GM12878 (cell line): ENCODE data around the gene HTATIP2. TPM values are rescaled to one million over a fixed set of nuclear protein-coding genes. Genes with fewer than 3 reads are reported as not detected.

Experiments
- ATAC-seq: fragments of 200-7000 bp; cut with Tn5 transposase; 3 replicates; pipeline ENCODE4 v1.9.1; 2020; ENCODE audit warnings: mild to moderate bottlenecking, moderate library complexity
- BruUV-seq: library from RNA; stranded (reverse); fragments of 400-500 nt; replicated peaks from 2 replicates; lab custom pipeline; 2021; lab: Mats Ljungman, UMichigan
- CTCF ChIA-PET: fragments of 300-600 bp; sonication (Branson Sonifier 250); formaldehyde crosslinking; extraction: SDS; loops from one replicate; lab custom pipeline; 2021; ENCODE audit warnings: inconsistent platforms; lab: Yijun Ruan, JAX
- POLR2A ChIA-PET: fragments of 350-600 bp; formaldehyde crosslinking; extraction: SDS; loops from one replicate; lab custom pipeline; 2021; ENCODE audit warnings: inconsistent platforms; lab: Charles Lee
- RAD21 ChIA-PET: fragments of 300-600 bp; sonication (Branson Sonifier 250); formaldehyde crosslinking; loops from one replicate; lab custom pipeline; 2023; ENCODE audit warnings: antibody characterized with exemption; ENCODE audit not compliant: unreplicated experiment; lab: Charles Lee
- SMC1A ChIA-PET: fragments of 300-600 bp; sonication (Branson Sonifier 250); formaldehyde crosslinking; loops from one replicate; lab custom pipeline; 2023; ENCODE audit not compliant: unreplicated experiment, uncharacterized antibody; lab: Charles Lee
- DNase-seq: peaks from one replicate; pipeline ENCODE4 v3.0.0-alpha.2; 2011; ENCODE audit warnings: low read depth, low spot score
- FAIRE-seq: peaks from 3 replicates; lab custom pipeline; 2011; peaks lifted over from hg19 to GRCh38; lab: Jason Lieb, UNC
- H2AFZ ChIP-seq: 2 replicates; pipeline ENCODE4 v1.6.0; 2011; ENCODE audit warnings: low read depth, low read length, control low read depth; ENCODE audit not compliant: control insufficient read depth
- H3K27ac ChIP-seq: 2 replicates; pipeline ENCODE4 v1.5.1; 2011; ENCODE audit warnings: control low read depth; ENCODE audit not compliant: control insufficient read depth, insufficient read depth
- H3K27me3 ChIP-seq, 2 experiments: replicated peaks in 1 of 2; 2 replicates each; pipeline versions ENCODE4 v1.6.0 to v1.6.1; 2011; ENCODE audit warnings: low read length in 1 of 2; ENCODE audit not compliant: control insufficient read depth in 2 of 2, insufficient read depth in 2 of 2
- H3K36me3 ChIP-seq, 2 experiments: 2 replicates each; pipeline ENCODE4 v1.5.1; 2011; ENCODE audit warnings: low read length in 1 of 2; ENCODE audit not compliant: control insufficient read depth in 2 of 2, insufficient read depth in 2 of 2
- H3K4me1 ChIP-seq: 2 replicates; pipeline ENCODE4 v1.6.1; 2011; ENCODE audit warnings: mild to moderate bottlenecking, low read length, moderate library complexity, mixed read lengths; ENCODE audit not compliant: control insufficient read depth, insufficient read depth
- H3K4me2 ChIP-seq: 2 replicates; pipeline ENCODE4 v1.6.0; 2011; ENCODE audit warnings: control low read depth; ENCODE audit not compliant: control insufficient read depth, insufficient read depth
- H3K4me3 ChIP-seq: fragments of 200-600 bp; sonication (generic); 2 replicates; pipeline ENCODE4 v1.5.1; 2016
- H3K79me2 ChIP-seq: 2 replicates; pipeline ENCODE4 v1.6.0; 2011; ENCODE audit warnings: low read length; ENCODE audit not compliant: control insufficient read depth, insufficient read depth
- H3K9ac ChIP-seq: 2 replicates; pipeline ENCODE4 v1.8.0; 2011; ENCODE audit warnings: low read length, control low read depth, mixed read lengths; ENCODE audit not compliant: control insufficient read depth, insufficient read depth
- H3K9me3 ChIP-seq: replicated peaks from 3 replicates; pipeline ENCODE4 v1.5.1; 2011; ENCODE audit warnings: mild to moderate bottlenecking, low read length; ENCODE audit not compliant: control insufficient read depth, insufficient read depth
- H4K20me1 ChIP-seq: 2 replicates; pipeline ENCODE4 v1.6.0; 2011; ENCODE audit not compliant: control insufficient read depth, insufficient read depth
- MLLT1 ChIP-seq: fragments of 450-650 bp; IDR thresholded peaks from 2 replicates; pipeline ENCODE4 v1.6.1; 2016; ENCODE audit warnings: mild to moderate bottlenecking
- SRF ChIP-seq, 2 experiments: IDR thresholded peaks; 2 replicates each; pipeline ENCODE4 v1.6.1; 2011; ENCODE audit warnings: low read depth in 2 of 2, low read length in 2 of 2, mild to moderate bottlenecking in 1 of 2, moderate library complexity in 1 of 2
- WGBS: methylation state at CpG from one replicate; pipeline ENCODE4 v1.1.6; 2016; ENCODE audit warnings: low lambda C conversion rate; ENCODE audit not compliant: insufficient replicate concordance, insufficient coverage; ENCODE audit errors: missing lambda C conversion rate; 5-methylcytosine and 5-hydroxymethylcytosine counted together
- in situ Hi-C: fragments of 300-500 bp; cut with MboI; formaldehyde crosslinking; loops from 9 replicates; pipeline ENCODE4 v1.14.3; 2018; ENCODE audit warnings: mixed read lengths
- intact Hi-C: fragments of 100-400 bp; cut with micrococcal nuclease; formaldehyde crosslinking; loops from one replicate; pipeline ENCODE4 v1.14.2; 2022; ENCODE audit not compliant: unreplicated experiment
- polyA plus RNA-seq, 11 experiments: library from polyadenylated mRNA; depleted of rRNA in 4 of 11; unstranded in 6 of 11; stranded (reverse) in 5 of 11; fragments of >200 nt; fragmentation: Nextera tagmentation in 4 of 11; fragmentation: Illumina TruSeq in 1 of 11; extraction: Ambion mirVana in 4 of 11; extraction: Trizol in 1 of 11; gene quantifications; 1 replicate in 1 of 11; 2 replicates in 10 of 11; pipeline versions ENCODE4 v1.2.1 to v1.2.3, GENCODE V29; 2011 to 2016; ENCODE audit warnings: inconsistent platforms in 2 of 11, missing spikeins in 2 of 11, low read depth in 1 of 11
- total RNA-seq, 4 experiments: library from RNA; depleted of rRNA in 3 of 4; stranded (reverse); fragments of >200 nt in 3 of 4; fragmentation: Illumina TruSeq in 1 of 4; extraction: Trizol in 1 of 4; gene quantifications; 2 replicates each; pipeline versions ENCODE4 v1.2.1 to v1.2.3, GENCODE V29; 2013 to 2021

The HTATIP2 gene
- total and polyA plus RNA-seq, 10 of the 15 experiments (the other 5 are each of a cell fraction or from before 2014, with no cell fraction given) = 25.4 to 58.5 (median 42.2) TPM

- ChIA-PET SMC1A (interaction anchor here (1.5 to 5.6 kb wide), 3 partner anchors 217 to 223 kb away, joined by 4 to 56 read pairs (median 19); no protein-coding TSS in a partner anchor), CTCF (interaction anchor here (0.7 to 6.3 kb wide), 10 partner anchors 8 to 414 kb away, joined by 3 to 131 read pairs (median 6); partner anchors contain the start of gene HTATIP2), POLR2A (interaction anchor here (0.9 kb wide), 1 partner anchor 13 kb away, joined by 3 read pairs; no protein-coding TSS in a partner anchor), RAD21 (interaction anchor here (1.6 to 4.7 kb wide), 2 partner anchors 219 to 223 kb away, joined by 5 to 46 read pairs; no protein-coding TSS in a partner anchor)
- DNase-seq (no peak), FAIRE-seq (no peak), ATAC-seq (no peak)
- 50% methylated on average over 2 of the region's 2 CpGs for WGBS
- no TSS peak for BruUV-seq
- in situ Hi-C loops = loop anchor here (5.0 to 10.0 kb wide), 2 partner anchors 225 to 407 kb away; no protein-coding TSS in a partner anchor
- no peaks in the 10 kb centered on the region for H3K27me3 ChIP-seq
- H4K20me1 ChIP-seq = no peaks in the 10 kb centered on the region
- H3K27ac ChIP-seq = no peak overlapping the region
- no peak overlapping the region for H3K9ac ChIP-seq
- H3K4me1 ChIP-seq = no peaks in the 10 kb centered on the region
- no peak overlapping the region for H2AFZ ChIP-seq
- intact Hi-C loops = loop anchor here (1.0 to 10.0 kb wide), 2 partner anchors 224 to 397 kb away; no protein-coding TSS in a partner anchor
- no peak overlapping the region for H3K4me2 ChIP-seq
- H3K4me3 ChIP-seq = no peak overlapping the region
- no peak for TF ChIP-seq SRF (IDR thresholded peaks at IDR 0.05; ENCODE audit: low read depth in 2 of 2, low read length in 2 of 2)
- no peak for TF ChIP-seq MLLT1
- H3K9me3 ChIP-seq = no peaks in the 10 kb centered on the region
- no peaks in the 10 kb centered on the region for H3K36me3 ChIP-seq
- H3K79me2 ChIP-seq = no peaks in the 10 kb centered on the region
Measured at GRCh38 chr11:20351751-20352262, 11.7 kb upstream of the HTATIP2 start.
